Mammary epithelial cell (primary cell): Measurements from ENCODE around the gene UBE2E3.

Experiments used
- EZH2 ChIP-seq: IDR thresholded peaks from 2 replicates; pipeline ENCODE4 v1.6.1; 2012; ENCODE audit warnings: low read length, inconsistent platforms, borderline replicate concordance
- TF ChIP-seq, protein P1 (sequence below), 2 donors: IDR thresholded peaks in 1 of 2; conservative IDR thresholded peaks in 1 of 2; 2 replicates each; pipeline ENCODE4 v1.5.1; 2011 to 2012; ENCODE audit warnings: inconsistent platforms in 2 of 2, low read length in 2 of 2, mild to moderate bottlenecking in 2 of 2, control low read depth in 1 of 2, low read depth in 1 of 2; ENCODE audit not compliant: insufficient read depth in 1 of 2; ENCODE audit errors: extremely low read depth in 1 of 2

DNA sequence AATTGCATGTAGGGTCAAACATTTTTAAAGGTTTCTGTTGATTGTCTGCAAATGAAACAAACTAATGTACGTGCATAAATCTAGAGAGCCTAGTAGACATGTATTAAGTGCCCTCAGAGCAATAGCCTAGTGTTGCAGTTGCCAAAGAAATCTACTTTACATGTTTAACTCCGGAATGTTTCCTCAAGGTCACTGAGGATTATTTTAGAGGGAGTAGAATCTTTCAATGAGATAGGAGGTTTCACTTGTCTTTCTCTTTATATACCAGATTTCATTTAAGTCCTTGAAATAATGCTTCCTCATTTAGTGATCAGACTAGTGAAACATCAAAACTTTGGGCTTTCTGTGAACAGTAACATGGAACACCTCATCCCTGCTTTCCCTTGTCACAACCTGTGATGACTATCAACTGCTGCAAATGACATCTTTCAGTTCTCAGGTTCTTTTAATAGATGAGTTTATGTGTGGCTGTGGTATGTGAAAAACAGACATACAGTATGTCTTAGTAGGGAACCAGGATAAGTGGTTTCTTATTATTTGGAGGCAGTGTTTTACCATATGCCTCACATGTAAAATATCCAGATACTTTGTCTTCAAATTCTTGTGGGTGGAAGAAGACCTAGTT lies 5.5 kb downstream of the UBE2E3 start:
- TF ChIP-seq, protein P1, sequence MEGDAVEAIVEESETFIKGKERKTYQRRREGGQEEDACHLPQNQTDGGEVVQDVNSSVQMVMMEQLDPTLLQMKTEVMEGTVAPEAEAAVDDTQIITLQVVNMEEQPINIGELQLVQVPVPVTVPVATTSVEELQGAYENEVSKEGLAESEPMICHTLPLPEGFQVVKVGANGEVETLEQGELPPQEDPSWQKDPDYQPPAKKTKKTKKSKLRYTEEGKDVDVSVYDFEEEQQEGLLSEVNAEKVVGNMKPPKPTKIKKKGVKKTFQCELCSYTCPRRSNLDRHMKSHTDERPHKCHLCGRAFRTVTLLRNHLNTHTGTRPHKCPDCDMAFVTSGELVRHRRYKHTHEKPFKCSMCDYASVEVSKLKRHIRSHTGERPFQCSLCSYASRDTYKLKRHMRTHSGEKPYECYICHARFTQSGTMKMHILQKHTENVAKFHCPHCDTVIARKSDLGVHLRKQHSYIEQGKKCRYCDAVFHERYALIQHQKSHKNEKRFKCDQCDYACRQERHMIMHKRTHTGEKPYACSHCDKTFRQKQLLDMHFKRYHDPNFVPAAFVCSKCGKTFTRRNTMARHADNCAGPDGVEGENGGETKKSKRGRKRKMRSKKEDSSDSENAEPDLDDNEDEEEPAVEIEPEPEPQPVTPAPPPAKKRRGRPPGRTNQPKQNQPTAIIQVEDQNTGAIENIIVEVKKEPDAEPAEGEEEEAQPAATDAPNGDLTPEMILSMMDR (conservative IDR thresholded peaks at IDR 0.05 in 1 of 2, IDR thresholded peaks at IDR 0.05 in 1 of 2; ENCODE audit: extremely low read depth in 1 of 2, insufficient read depth in 1 of 2, low read depth in 1 of 2, low read length in 2 of 2): no peak
- TF ChIP-seq EZH2: no peak
